PFSK-1 (cell line): Measurements from ENCODE around the gene PGLYRP1.

ENCODE experiments used
- FOXP2 ChIP-seq: optimal IDR thresholded peaks from 2 replicates; pipeline ENCODE3; 2011; ENCODE audit warnings: borderline replicate concordance, control low read depth, inconsistent platforms; ENCODE audit not compliant: insufficient read depth; ENCODE audit errors: extremely low read length, extremely low read depth
- POLR2AphosphoS5 ChIP-seq: IDR thresholded peaks from 2 replicates; pipeline ENCODE4 v1.6.1; 2012; ENCODE audit warnings: low read depth, mild to moderate bottlenecking, control low read depth, low read length, moderate library complexity
- REST ChIP-seq, 2 experiments: IDR thresholded peaks; 2 replicates each; pipeline versions ENCODE4 v1.6.1 to v1.8.0; 2011 to 2012; ENCODE audit warnings: low read depth in 2 of 2, low read length in 2 of 2, control low read depth in 1 of 2, inconsistent platforms in 1 of 2, mild to moderate bottlenecking in 1 of 2, moderate library complexity in 1 of 2; ENCODE audit not compliant: insufficient read depth in 1 of 2
- SIN3A ChIP-seq: IDR thresholded peaks from 2 replicates; pipeline ENCODE4 v1.6.1; 2012; ENCODE audit warnings: mild to moderate bottlenecking, low read length, moderate library complexity, borderline replicate concordance; ENCODE audit not compliant: insufficient read depth
- TAF1 ChIP-seq: IDR thresholded peaks from 2 replicates; pipeline ENCODE4 v1.6.1; 2012; ENCODE audit warnings: low read length, control low read depth, borderline replicate concordance; ENCODE audit not compliant: insufficient read depth

- TF ChIP-seq POLR2AphosphoS5 (no peak), TAF1 (no peak), REST (IDR thresholded peaks at IDR 0.05; ENCODE audit: insufficient read depth in 1 of 2, low read depth in 2 of 2, low read length in 2 of 2) (no peak), FOXP2 (no peak), SIN3A (no peak)
Measured at GRCh38 chr19:46058778-46059177, 35.9 kb upstream of the PGLYRP1 start.
